Measurements from ENCODE around the gene SHROOM3. TPM values are rescaled to one million over a fixed set of nuclear protein-coding genes. Genes with fewer than 3 reads are reported as not detected.

Gene SHROOM3
- total RNA-seq, 4 donors from 2014 or later: 29.5 to 127 (median 59.9) TPM

GRCh38 chr4:76584241-76585152 lies 149.5 kb downstream of the SHROOM3 start:
- Histone ChIP-seq H3K4me3 (no peak overlapping the region), H3K36me3 (no peaks in the 10 kb centered on the region), H3K4me1 (peaks cover 4 to 34% (median 10%) of the 10 kb centered on the region in 3 donors), H3K9me3 (no peaks in the 10 kb centered on the region), H3K27ac (peak overlapping the region; percentile 27 to 80 (median 76)), H3K27me3 (no peaks in the 10 kb centered on the region)
- no peak for ATAC-seq
- no peak for TF ChIP-seq EP300 (IDR thresholded peaks at IDR 0.05)
- TF ChIP-seq POLR2AphosphoS5 (IDR thresholded peaks at IDR 0.05): no peak
- TF ChIP-seq CTCF (IDR thresholded peaks at IDR 0.05): no peak
- TF ChIP-seq POLR2A (IDR thresholded peaks at IDR 0.05): no peak
- 21 to 58% methylated on average over 4 to 6 of the region's 9 CpGs for WGBS, 2 donors (ENCODE audit: low coverage in 1 of 2)

GRCh38 chr4:76585272-76585671 lies 150.2 kb downstream of the SHROOM3 start:
- Histone ChIP-seq H3K4me3 (no peak overlapping the region), H3K9me3 (no peaks in the 10 kb centered on the region), H3K27me3 (no peaks in the 10 kb centered on the region), H3K4me1 (peaks cover 6 to 42% (median 17%) of the 10 kb centered on the region in 3 donors), H3K36me3 (no peaks in the 10 kb centered on the region), H3K27ac (peak overlapping the region; percentile 27 to 80 (median 76))
- TF ChIP-seq EP300 (IDR thresholded peaks at IDR 0.05): no peak
- no peak for TF ChIP-seq CTCF (IDR thresholded peaks at IDR 0.05)
- no peak for TF ChIP-seq POLR2A (IDR thresholded peaks at IDR 0.05)
- no peak for TF ChIP-seq POLR2AphosphoS5 (IDR thresholded peaks at IDR 0.05)
- 59 to 75% methylated on average over 5 of the region's 5 CpGs for WGBS, 2 donors (ENCODE audit: low coverage in 1 of 2)
- ATAC-seq: no peak

GRCh38 chr4:76585897-76586360 lies 150.9 kb downstream of the SHROOM3 start:
- Histone ChIP-seq H3K27ac (peak overlapping the region; percentile 47 to 80 (median 76)), H3K4me1 (peaks cover 12 to 48% (median 17%) of the 10 kb centered on the region in 3 donors), H3K9me3 (no peaks in the 10 kb centered on the region), H3K4me3 (peak overlapping the region; percentile 33 to 43), H3K36me3 (no peaks in the 10 kb centered on the region), H3K27me3 (no peaks in the 10 kb centered on the region)
- peak in 2 of 4 experiments; percentile 19 to 32 for TF ChIP-seq CTCF (IDR thresholded peaks at IDR 0.05)
- no peak for TF ChIP-seq POLR2AphosphoS5 (IDR thresholded peaks at IDR 0.05)
- no peak for TF ChIP-seq EP300 (IDR thresholded peaks at IDR 0.05)
- peak in 1 of 2 donors; percentile 4 for TF ChIP-seq POLR2A (IDR thresholded peaks at IDR 0.05)
- 14% methylated on average over 18 of the region's 28 CpGs; no CpG with 5 or more reads in 1 of the 2 donors for WGBS, 2 donors (ENCODE audit: low coverage in 1 of 2)
- ATAC-seq: peak; percentile 71

GRCh38 chr4:76588274-76588673 lies 153.2 kb downstream of the SHROOM3 start:
- H3K27ac ChIP-seq: peak overlapping the region; percentile 13 to 78 (median 72)
- H3K4me3 ChIP-seq: no peak overlapping the region
- H3K9me3 ChIP-seq: no peaks in the 10 kb centered on the region
- no peaks in the 10 kb centered on the region for H3K27me3 ChIP-seq
- WGBS, 2 donors (ENCODE audit: low coverage in 1 of 2): 20 to 62% methylated on average over 1 of the region's 2 CpGs
- H3K36me3 ChIP-seq: no peaks in the 10 kb centered on the region
- no peak for ATAC-seq
- H3K4me1 ChIP-seq: peaks cover 16 to 56% (median 17%) of the 10 kb centered on the region in 3 donors
- TF ChIP-seq EP300 (IDR thresholded peaks at IDR 0.05): no peak

- Histone ChIP-seq H3K27ac (peak overlapping the region; percentile 63 to 89 (median 76)), H3K4me3 (no peak overlapping the region), H3K9me3 (no peaks in the 10 kb centered on the region), H3K4me1 (peaks cover 16 to 50% (median 16%) of the 10 kb centered on the region in 3 donors), H3K36me3 (no peaks in the 10 kb centered on the region), H3K27me3 (no peaks in the 10 kb centered on the region)
- no peak for TF ChIP-seq CTCF (IDR thresholded peaks at IDR 0.05)
- TF ChIP-seq POLR2A (IDR thresholded peaks at IDR 0.05): no peak
- TF ChIP-seq EP300 (IDR thresholded peaks at IDR 0.05): no peak
- no peak for TF ChIP-seq POLR2AphosphoS5 (IDR thresholded peaks at IDR 0.05)
- 29% methylated on average over 1 of the region's 1 CpG; no CpG with 5 or more reads in 1 of the 2 donors for WGBS, 2 donors (ENCODE audit: low coverage in 1 of 2)
- ATAC-seq: peak; percentile 57
These were observed 154.4 kb downstream of the SHROOM3 start for GRCh38 chr4:76589402-76589801.
